Naive thymus-derived CD4-positive, alpha-beta T cell (primary cell): ENCODE data around the gene HOXA1. TPM values are rescaled to one million over a fixed set of nuclear protein-coding genes. Genes with fewer than 3 reads are reported as not detected.
"Not testable (repeated sequence)": the region's sequence is repeated elsewhere in the genome, so short reads cannot be mapped to it uniquely, and the experiment has no call there.

Experiments used
- ATAC-seq: fragments of 150-1000 bp; cut with Tn5 transposase; 2 replicates; pipeline ENCODE4 v1.10.0; 2021; ENCODE audit warnings: mild to moderate bottlenecking, moderate library complexity
- CTCF ChIA-PET: fragments of 350-600 bp; sonication (Branson Sonifier 250); formaldehyde crosslinking; loops from one replicate; lab custom pipeline; 2021; ENCODE audit warnings: antibody characterized with exemption; lab: Charles Lee
- POLR2A ChIA-PET: fragments of 350-600 bp; sonication (Branson Sonifier 250); formaldehyde crosslinking; loops from one replicate; lab custom pipeline; 2021; ENCODE audit warnings: antibody characterized with exemption, inconsistent platforms; lab: Charles Lee
- DNase-seq, 9 donors: peaks; one replicate each; pipeline versions ENCODE4 v3.0.0 to v3.0.0-alpha.2; 2020 to 2022; ENCODE audit warnings: mixed read lengths in 1 of 9
- H3K27ac ChIP-seq: one replicate; pipeline ENCODE4 v1.7.0; 2013; ENCODE audit warnings: mild to moderate bottlenecking, low read depth, low read length, moderate library complexity
- H3K27me3 ChIP-seq, 2 donors: one replicate each; pipeline ENCODE4 v1.7.0; 2013; ENCODE audit warnings: low read length in 2 of 2, mild to moderate bottlenecking in 2 of 2, moderate library complexity in 2 of 2; ENCODE audit not compliant: control insufficient read depth in 2 of 2, insufficient read depth in 2 of 2
- H3K36me3 ChIP-seq, 3 experiments: 1 replicate in 2 of 3; 2 replicates in 1 of 3; pipeline ENCODE4 v1.7.0; 2013; ENCODE audit warnings: low read length in 3 of 3, mild to moderate bottlenecking in 3 of 3, moderate library complexity in 1 of 3; ENCODE audit not compliant: insufficient read depth in 3 of 3, control insufficient read depth in 2 of 3
- H3K4me1 ChIP-seq, 2 donors: one replicate each; pipeline ENCODE4 v1.7.0; 2013; ENCODE audit warnings: low read length in 2 of 2, mild to moderate bottlenecking in 2 of 2, moderate library complexity in 1 of 2; ENCODE audit not compliant: control insufficient read depth in 2 of 2, insufficient read depth in 2 of 2
- H3K4me3 ChIP-seq: 2 replicates; pipeline ENCODE4 v1.7.0; 2013; ENCODE audit warnings: mild to moderate bottlenecking, low read length
- H3K9me3 ChIP-seq, 3 experiments: 1 replicate in 2 of 3; 2 replicates in 1 of 3; pipeline ENCODE4 v1.7.0; 2013; ENCODE audit warnings: low read length in 3 of 3; ENCODE audit not compliant: control insufficient read depth in 2 of 3
- H3K27ac Mint-ChIP-seq, 9 donors: one replicate each; pipeline ENCODE4 v1.8.0; 2020 to 2022; ENCODE audit warnings: mixed read lengths in 9 of 9, mild to moderate bottlenecking in 8 of 9, moderate library complexity in 5 of 9, inconsistent platforms in 2 of 9
- H3K27me3 Mint-ChIP-seq, 5 donors: one replicate each; pipeline ENCODE4 v1.8.0; 2021 to 2022; ENCODE audit warnings: mixed read lengths in 5 of 5, mild to moderate bottlenecking in 1 of 5
- H3K36me3 Mint-ChIP-seq, 5 donors: one replicate each; pipeline ENCODE4 v1.8.0; 2020 to 2022; ENCODE audit warnings: mixed read lengths in 5 of 5, mild to moderate bottlenecking in 3 of 5, inconsistent platforms in 1 of 5
- H3K4me1 Mint-ChIP-seq, 7 donors: one replicate each; pipeline ENCODE4 v1.8.0; 2020 to 2022; ENCODE audit warnings: mixed read lengths in 7 of 7, mild to moderate bottlenecking in 3 of 7, inconsistent platforms in 1 of 7
- H3K4me3 Mint-ChIP-seq, 10 donors: one replicate each; pipeline ENCODE4 v1.8.0; 2020 to 2022; ENCODE audit warnings: mild to moderate bottlenecking in 10 of 10, mixed read lengths in 10 of 10, moderate library complexity in 6 of 10, inconsistent platforms in 2 of 10
- H3K9me3 Mint-ChIP-seq, 11 donors: one replicate each; pipeline ENCODE4 v1.8.0; 2020 to 2022; ENCODE audit warnings: mixed read lengths in 11 of 11, mild to moderate bottlenecking in 4 of 11, inconsistent platforms in 1 of 11, moderate library complexity in 1 of 11
- intact Hi-C, 2 donors: fragments of 100-400 bp; cut with micrococcal nuclease; formaldehyde crosslinking; loops; one replicate each; pipeline ENCODE4 v1.15.1; 2023
- polyA plus RNA-seq, 2 donors: library from polyadenylated mRNA; unstranded; fragments of 300-500 nt; fragmentation: Illumina TruSeq; gene quantifications; one replicate each; pipeline ENCODE4 v1.2.3, GENCODE V29; 2021
- total RNA-seq, 6 experiments: library from RNA in 5 of 6; stranded (reverse) in 5 of 6; gene quantifications; 1 replicate in 5 of 6; 2 replicates in 1 of 6; pipeline ENCODE4 v1.2.3 and lab custom pipeline; 2021 to 2026

The HOXA1 gene
- total and polyA plus RNA-seq, 7 experiments from 2014 or later: 0.09 to 1.1 (median 0.25) TPM; not detected in 1

- ATAC-seq, H3K36me3 Mint-ChIP-seq, intact Hi-C loops, POLR2A ChIA-PET, H3K27me3 ChIP-seq, H3K36me3 ChIP-seq, H3K4me1 Mint-ChIP-seq, H3K27ac ChIP-seq, H3K9me3 Mint-ChIP-seq, H3K9me3 ChIP-seq, H3K27ac Mint-ChIP-seq, CTCF ChIA-PET, H3K4me3 ChIP-seq, H3K4me1 ChIP-seq, DNase-seq, H3K4me3 Mint-ChIP-seq: not testable (repeated sequence)
- peaks cover 4 to 19% (median 14%) of the 10 kb centered on the region in 5 donors for H3K27me3 Mint-ChIP-seq
Observed at GRCh38 chr7:27045972-27046371, 49.8 kb downstream of the HOXA1 start.

- H3K9me3 Mint-ChIP-seq, CTCF ChIA-PET, H3K9me3 ChIP-seq, H3K27ac ChIP-seq, H3K4me1 Mint-ChIP-seq, intact Hi-C loops, POLR2A ChIA-PET, H3K27ac Mint-ChIP-seq, H3K36me3 ChIP-seq, H3K36me3 Mint-ChIP-seq, H3K4me3 ChIP-seq, DNase-seq, H3K27me3 ChIP-seq, H3K4me3 Mint-ChIP-seq, ATAC-seq, H3K4me1 ChIP-seq: not testable (repeated sequence)
- peaks cover 4 to 19% (median 12%) of the 10 kb centered on the region in 5 donors for H3K27me3 Mint-ChIP-seq
Observed at GRCh38 chr7:27045066-27045465, 50.7 kb downstream of the HOXA1 start.

Other genes with a start within 250 kb of the HOXA1 start
- 10 to 100 TPM in 1 of 5 experiments, 1 to 10 TPM in 4; 2.7 to 31.4 (median 5.1) TPM for gene SKAP2, start 231.4 kb downstream of the HOXA1 start, total RNA-seq
- gene SKAP2, start 231.4 kb downstream of the HOXA1 start, polyA plus RNA-seq: 1 to 10 TPM; 2.9 to 3.1 TPM
- gene HOXA2, start 6.7 kb upstream of the HOXA1 start, total RNA-seq: not detected
- gene HOXA2, start 6.7 kb upstream of the HOXA1 start, polyA plus RNA-seq: not detected
- not detected for gene HOXA4, start 34.8 kb upstream of the HOXA1 start, total RNA-seq
- gene HOXA4, start 34.8 kb upstream of the HOXA1 start, polyA plus RNA-seq: under 1 TPM in 1 of 2 donors, not detected in 1; 0.41 TPM
- gene HOXA5, start 47.7 kb upstream of the HOXA1 start, total RNA-seq: 1 to 10 TPM in 1 of 5 experiments, under 1 TPM in 1, not detected in 3; 0.88 to 2.2 TPM
- gene HOXA5, start 47.7 kb upstream of the HOXA1 start, polyA plus RNA-seq: not detected
- gene HOXA6, start 51.8 kb upstream of the HOXA1 start, total RNA-seq: under 1 TPM in 2 of 5 experiments, not detected in 3; 0.32 to 0.49 TPM
- not detected for gene HOXA6, start 51.8 kb upstream of the HOXA1 start, polyA plus RNA-seq
- under 1 TPM in 1 of 5 experiments, not detected in 4; 0.12 TPM for gene HOXA3, start 56.6 kb upstream of the HOXA1 start, total RNA-seq
- not detected for gene HOXA3, start 56.6 kb upstream of the HOXA1 start, polyA plus RNA-seq
- not detected for gene HOXA7, start 60.7 kb upstream of the HOXA1 start, total RNA-seq
- gene HOXA7, start 60.7 kb upstream of the HOXA1 start, polyA plus RNA-seq: not detected
- gene HOXA9, start 69.5 kb upstream of the HOXA1 start, total RNA-seq: 1 to 10 TPM in 1 of 5 experiments, under 1 TPM in 1, not detected in 3; 0.70 to 1.7 TPM
- not detected for gene HOXA9, start 69.5 kb upstream of the HOXA1 start, polyA plus RNA-seq
- under 1 TPM in 1 of 5 experiments, not detected in 4; 0.66 TPM for gene HOXA10, start 78.3 kb upstream of the HOXA1 start, total RNA-seq
- gene HOXA10, start 78.3 kb upstream of the HOXA1 start, polyA plus RNA-seq: not detected
- gene HOXA11, start 89.2 kb upstream of the HOXA1 start, total RNA-seq: not detected
- gene HOXA11, start 89.2 kb upstream of the HOXA1 start, polyA plus RNA-seq: not detected
- gene HOXA13, start 104.1 kb upstream of the HOXA1 start, total RNA-seq: not detected
- gene HOXA13, start 104.1 kb upstream of the HOXA1 start, polyA plus RNA-seq: not detected
- under 1 TPM in 1 of 5 experiments, not detected in 4; 0.11 TPM for gene EVX1, start 146.8 kb upstream of the HOXA1 start, total RNA-seq
- not detected for gene EVX1, start 146.8 kb upstream of the HOXA1 start, polyA plus RNA-seq